Stromal cell of bone marrow (primary cell): ENCODE data around the gene RFX7.

Source experiments
- DNase-seq: peaks from one replicate; pipeline ENCODE4 v3.0.0-alpha.2; 2012; ENCODE audit warnings: low read depth

The RFX7 gene

GRCh38 chr15:56126409-56126808 is 117.3 kb downstream of the RFX7 start:
- no peak for DNase-seq

GRCh38 chr15:56124391-56124790 is 119.3 kb downstream of the RFX7 start:
- DNase-seq = no peak

- DNase-seq = no peak
Measured at GRCh38 chr15:56105855-56106254, 137.8 kb downstream of the RFX7 start.

GRCh38 chr15:56102441-56102840 is 141.2 kb downstream of the RFX7 start:
- DNase-seq = no peak

- DNase-seq = no peak
Measured at GRCh38 chr15:56099311-56099710, 144.4 kb downstream of the RFX7 start.

GRCh38 chr15:56098195-56098863 is 145.3 kb downstream of the RFX7 start:
- DNase-seq = no peak

GRCh38 chr15:56095406-56095805 is 148.3 kb downstream of the RFX7 start:
- no peak for DNase-seq

GRCh38 chr15:56094171-56094570 is 149.5 kb downstream of the RFX7 start:
- no peak for DNase-seq

- no peak for DNase-seq
Measured at GRCh38 chr15:56088389-56088788, 155.3 kb downstream of the RFX7 start.

- no peak for DNase-seq
Measured at GRCh38 chr15:56086566-56086965, 157.1 kb downstream of the RFX7 start.

GRCh38 chr15:56082263-56082761 is 161.4 kb downstream of the RFX7 start:
- DNase-seq = no peak

- no peak for DNase-seq
Measured at GRCh38 chr15:56077081-56077480, 166.6 kb downstream of the RFX7 start.

GRCh38 chr15:56076640-56077039 is 167.0 kb downstream of the RFX7 start:
- DNase-seq = no peak

GRCh38 chr15:56074481-56075265 is 169.0 kb downstream of the RFX7 start:
- DNase-seq = no peak

GRCh38 chr15:56064152-56064551 is 179.5 kb downstream of the RFX7 start:
- no peak for DNase-seq

- no peak for DNase-seq
Measured at GRCh38 chr15:56059716-56060115, 184.0 kb downstream of the RFX7 start.

- no peak for DNase-seq
Measured at GRCh38 chr15:56058986-56059385, 184.7 kb downstream of the RFX7 start.

GRCh38 chr15:56056626-56057025 is 187.1 kb downstream of the RFX7 start:
- no peak for DNase-seq

- no peak for DNase-seq
Measured at GRCh38 chr15:56053046-56053400, 190.7 kb downstream of the RFX7 start.

GRCh38 chr15:56052395-56053045 is 191.2 kb downstream of the RFX7 start:
- DNase-seq = no peak

- no peak for DNase-seq
Measured at GRCh38 chr15:56051676-56052075, 192.0 kb downstream of the RFX7 start.

GRCh38 chr15:56049577-56049976 is 194.1 kb downstream of the RFX7 start:
- no peak for DNase-seq

- DNase-seq = no peak
Measured at GRCh38 chr15:56047354-56047753, 196.3 kb downstream of the RFX7 start.
